Keratinocyte (primary cell): ENCODE data around the gene IRF9. TPM values are rescaled to one million over a fixed set of nuclear protein-coding genes. Genes with fewer than 3 reads are reported as not detected.

Experiments
- DNase-seq: peaks from one replicate; pipeline ENCODE4 v3.0.0-alpha.2; 2011; ENCODE audit warnings: low read depth, missing footprints, low spot score
- FAIRE-seq: peaks from 2 replicates; lab custom pipeline; 2011; peaks lifted over from hg19 to GRCh38; lab: Jason Lieb, UNC
- H2AFZ ChIP-seq: 2 replicates; pipeline ENCODE4 v1.6.0; 2012; ENCODE audit warnings: low read length, control low read depth, inconsistent platforms; ENCODE audit not compliant: control insufficient read depth
- H3K27ac ChIP-seq: 2 replicates; pipeline ENCODE4 v1.5.1; 2011; ENCODE audit warnings: low read length; ENCODE audit not compliant: control insufficient read depth, insufficient read depth
- H3K27me3 ChIP-seq: 3 replicates; pipeline ENCODE4 v1.6.0; 2011; ENCODE audit warnings: low read length; ENCODE audit not compliant: control insufficient read depth, insufficient read depth; ENCODE audit errors: extremely low read depth
- H3K36me3 ChIP-seq, 2 experiments: 2 replicates in 1 of 2; 3 replicates in 1 of 2; pipeline ENCODE4 v1.5.1; 2011; ENCODE audit warnings: low read length in 2 of 2, mild to moderate bottlenecking in 1 of 2; ENCODE audit not compliant: control insufficient read depth in 2 of 2, insufficient read depth in 2 of 2; ENCODE audit errors: extremely low read depth in 1 of 2
- H3K4me1 ChIP-seq: 3 replicates; pipeline ENCODE4 v1.5.1; 2011; ENCODE audit warnings: low read length; ENCODE audit not compliant: control insufficient read depth, insufficient read depth; ENCODE audit errors: extremely low read depth
- H3K4me2 ChIP-seq: 3 replicates; pipeline ENCODE4 v1.6.0; 2011; ENCODE audit warnings: low read depth, low read length; ENCODE audit not compliant: control insufficient read depth, insufficient read depth; ENCODE audit errors: extremely low read depth
- H3K4me3 ChIP-seq, 3 experiments: fragments of 200-600 bp in 1 of 3; sonication (generic) in 1 of 3; 2 replicates in 2 of 3; 3 replicates in 1 of 3; pipeline ENCODE4 v1.5.1; 2011 to 2016; ENCODE audit warnings: low read length in 3 of 3, mild to moderate bottlenecking in 3 of 3, control low read depth in 2 of 3, inconsistent platforms in 1 of 3, low read depth in 1 of 3, mixed read lengths in 1 of 3, mixed run types in 1 of 3, moderate library complexity in 1 of 3; ENCODE audit not compliant: control insufficient read depth in 2 of 3, insufficient read depth in 2 of 3; ENCODE audit errors: extremely low read depth in 1 of 3
- H3K79me2 ChIP-seq: 2 replicates; pipeline ENCODE4 v1.6.0; 2012; ENCODE audit warnings: low read length; ENCODE audit not compliant: control insufficient read depth, insufficient read depth
- H3K9ac ChIP-seq: 3 replicates; pipeline ENCODE4 v1.6.0; 2011; ENCODE audit warnings: low read length; ENCODE audit not compliant: control insufficient read depth, insufficient read depth; ENCODE audit errors: extremely low read depth
- H3K9me1 ChIP-seq: 3 replicates; pipeline ENCODE4 v1.6.0; 2011; ENCODE audit warnings: low read length; ENCODE audit not compliant: control insufficient read depth, insufficient read depth; ENCODE audit errors: extremely low read depth
- H3K9me3 ChIP-seq: 2 replicates; pipeline ENCODE4 v1.5.1; 2012; ENCODE audit warnings: low read depth, low read length; ENCODE audit not compliant: control insufficient read depth
- H4K20me1 ChIP-seq: 3 replicates; pipeline ENCODE4 v1.6.0; 2011; ENCODE audit warnings: low read length; ENCODE audit not compliant: control insufficient read depth, insufficient read depth; ENCODE audit errors: extremely low read depth
- EZH2 ChIP-seq: IDR thresholded peaks from one replicate; pipeline ENCODE4 v1.6.1; 2012; ENCODE audit warnings: inconsistent platforms, mild to moderate bottlenecking, low read length, moderate library complexity
- dilution Hi-C: fragments of 300-500 bp; cut with MboI; formaldehyde crosslinking; loops from one replicate; pipeline ENCODE4 v1.7.0; 2020; ENCODE audit warnings: low sequenced_read_pairs; ENCODE audit not compliant: extremely low pct_ligation_motif_present
- polyA plus RNA-seq, 5 experiments: library from polyadenylated mRNA; depleted of rRNA in 3 of 5; stranded (reverse) in 3 of 5; stranded (forward) in 1 of 5; unstranded in 1 of 5; fragments of >200 nt; gene quantifications; 1 replicate in 1 of 5; 2 replicates in 3 of 5; 3 replicates in 1 of 5; pipeline versions ENCODE4 v1.2.1 to v1.2.3, GENCODE V29; 2011 to 2012; ENCODE audit warnings: missing spikeins in 2 of 5, low read depth in 1 of 5, low replicate concordance in 1 of 5
- TF ChIP-seq, protein P1 (sequence below), 3 experiments: IDR thresholded peaks in 1 of 3; conservative IDR thresholded peaks in 1 of 3; optimal IDR thresholded peaks in 1 of 3; 2 replicates in 2 of 3; 3 replicates in 1 of 3; pipeline versions ENCODE3 to v1.5.1; 2011; ENCODE audit warnings: low read length in 3 of 3, mild to moderate bottlenecking in 3 of 3, moderate library complexity in 2 of 3, control low read depth in 1 of 3, inconsistent platforms in 1 of 3; ENCODE audit not compliant: insufficient read depth in 2 of 3; ENCODE audit errors: extremely low read depth in 1 of 3

IRF9 gene
- polyA plus RNA-seq, 1 donor (not counting 4 experiments of a cell fraction or from before 2014, with no cell fraction given), result 117 TPM

DNA sequence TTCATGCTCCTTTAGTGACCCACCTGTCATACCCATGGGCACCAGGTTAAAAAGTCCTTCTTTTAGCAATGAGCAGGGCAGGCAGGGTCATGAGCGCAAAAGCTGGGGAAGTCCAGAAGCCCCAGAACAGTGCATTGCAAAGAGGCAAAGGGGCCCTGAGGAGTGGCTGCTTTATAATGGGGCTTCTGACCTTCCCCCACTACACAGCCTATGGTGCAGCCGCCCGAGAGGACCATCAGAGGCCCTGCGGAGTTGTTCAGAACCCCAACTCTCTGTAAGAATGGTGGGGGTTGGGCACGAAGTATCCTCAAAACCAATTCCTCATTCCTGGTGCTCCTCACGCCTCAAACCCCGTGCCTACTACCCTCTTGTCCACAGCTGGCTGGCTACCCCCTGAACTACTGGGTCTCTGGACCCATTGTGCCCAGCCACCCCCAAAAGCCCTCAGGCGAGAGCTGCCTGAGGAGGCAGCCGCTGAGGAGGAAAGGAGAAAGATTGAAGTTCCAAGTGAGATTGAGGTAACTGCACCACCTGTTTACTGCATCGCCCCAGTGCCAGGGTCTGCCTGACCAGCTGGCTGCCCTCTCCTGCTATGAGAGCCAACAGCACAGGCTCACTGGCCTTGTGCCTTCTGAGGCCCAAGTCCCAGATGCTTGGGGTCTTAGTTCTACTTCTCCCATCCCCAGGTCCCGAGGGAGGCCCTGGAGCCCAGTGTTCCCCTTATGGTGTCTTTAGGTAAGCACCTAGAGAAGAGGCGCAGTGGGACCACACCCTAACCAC lies 17.5 kb downstream of the IRF9 start:
- H3K4me1 ChIP-seq, result no peaks in the 10 kb centered on the region
- H3K9me1 ChIP-seq, result no peaks in the 10 kb centered on the region
- no peak overlapping the region for H3K9ac ChIP-seq
- no peak overlapping the region for H3K27ac ChIP-seq
- no peak overlapping the region for H3K4me3 ChIP-seq
- no peaks in the 10 kb centered on the region for H3K79me2 ChIP-seq
- no peak overlapping the region for H2AFZ ChIP-seq
- dilution Hi-C loops, result no loop called here
- no peaks in the 10 kb centered on the region for H3K9me3 ChIP-seq
- peaks cover 8% of the 10 kb centered on the region for H4K20me1 ChIP-seq
- no peak overlapping the region for H3K4me2 ChIP-seq
- DNase-seq (no peak), FAIRE-seq (no peak)
- no peaks in the 10 kb centered on the region for H3K27me3 ChIP-seq
- no peak for TF ChIP-seq EZH2
- TF ChIP-seq, protein P1, sequence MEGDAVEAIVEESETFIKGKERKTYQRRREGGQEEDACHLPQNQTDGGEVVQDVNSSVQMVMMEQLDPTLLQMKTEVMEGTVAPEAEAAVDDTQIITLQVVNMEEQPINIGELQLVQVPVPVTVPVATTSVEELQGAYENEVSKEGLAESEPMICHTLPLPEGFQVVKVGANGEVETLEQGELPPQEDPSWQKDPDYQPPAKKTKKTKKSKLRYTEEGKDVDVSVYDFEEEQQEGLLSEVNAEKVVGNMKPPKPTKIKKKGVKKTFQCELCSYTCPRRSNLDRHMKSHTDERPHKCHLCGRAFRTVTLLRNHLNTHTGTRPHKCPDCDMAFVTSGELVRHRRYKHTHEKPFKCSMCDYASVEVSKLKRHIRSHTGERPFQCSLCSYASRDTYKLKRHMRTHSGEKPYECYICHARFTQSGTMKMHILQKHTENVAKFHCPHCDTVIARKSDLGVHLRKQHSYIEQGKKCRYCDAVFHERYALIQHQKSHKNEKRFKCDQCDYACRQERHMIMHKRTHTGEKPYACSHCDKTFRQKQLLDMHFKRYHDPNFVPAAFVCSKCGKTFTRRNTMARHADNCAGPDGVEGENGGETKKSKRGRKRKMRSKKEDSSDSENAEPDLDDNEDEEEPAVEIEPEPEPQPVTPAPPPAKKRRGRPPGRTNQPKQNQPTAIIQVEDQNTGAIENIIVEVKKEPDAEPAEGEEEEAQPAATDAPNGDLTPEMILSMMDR (optimal IDR thresholded peaks at IDR 0.05 in 1 of 3, IDR thresholded peaks at IDR 0.05 in 1 of 3, conservative IDR thresholded peaks at IDR 0.05 in 1 of 3; ENCODE audit: extremely low read depth in 1 of 3, insufficient read depth in 2 of 3, low read length in 3 of 3), result no peak
- peaks cover 39 to 50% of the 10 kb centered on the region in 2 experiments for H3K36me3 ChIP-seq

DNA sequence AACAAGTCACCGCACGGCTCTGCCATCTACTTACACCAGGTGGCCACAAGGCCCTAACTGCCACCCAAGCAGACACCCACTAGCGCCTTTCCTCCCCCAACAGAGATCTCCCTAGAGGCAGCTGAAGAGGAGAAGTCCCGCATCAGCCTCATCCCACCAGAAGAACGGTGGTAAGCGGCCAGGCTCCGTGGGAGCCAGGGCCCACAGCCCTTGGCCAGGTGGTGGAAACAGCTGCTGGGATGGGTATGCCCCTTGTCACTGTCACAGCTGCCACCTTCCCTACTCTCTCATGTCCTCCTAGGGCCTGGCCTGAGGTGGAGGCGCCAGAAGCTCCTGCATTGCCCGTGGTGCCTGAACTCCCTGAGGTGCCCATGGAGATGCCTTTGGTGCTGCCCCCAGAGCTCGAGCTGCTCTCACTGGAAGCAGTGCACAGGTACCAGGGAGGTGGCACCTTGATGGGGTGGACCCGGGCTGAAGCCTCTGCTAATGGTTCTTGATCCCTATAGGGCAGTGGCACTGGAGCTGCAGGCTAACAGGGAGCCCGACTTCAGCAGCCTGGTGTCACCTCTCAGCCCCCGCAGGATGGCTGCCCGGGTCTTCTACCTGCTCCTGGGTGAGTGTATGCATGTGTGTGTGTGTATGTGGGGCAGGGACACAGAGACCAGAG lies 18.4 kb downstream of the IRF9 start:
- Histone ChIP-seq H2AFZ (no peak overlapping the region), H3K36me3 (peaks cover 40 to 53% of the 10 kb centered on the region in 2 experiments), H3K9ac (no peak overlapping the region), H3K9me1 (no peaks in the 10 kb centered on the region), H3K27me3 (no peaks in the 10 kb centered on the region), H3K79me2 (no peaks in the 10 kb centered on the region), H4K20me1 (peaks cover 8% of the 10 kb centered on the region), H3K9me3 (no peaks in the 10 kb centered on the region), H3K27ac (no peak overlapping the region), H3K4me2 (no peak overlapping the region), H3K4me1 (no peaks in the 10 kb centered on the region), H3K4me3 (no peak overlapping the region)
- FAIRE-seq (no peak), DNase-seq (no peak)
- dilution Hi-C loops, result no loop called here
- TF ChIP-seq, protein P1 (optimal IDR thresholded peaks at IDR 0.05 in 1 of 3, IDR thresholded peaks at IDR 0.05 in 1 of 3, conservative IDR thresholded peaks at IDR 0.05 in 1 of 3; ENCODE audit: extremely low read depth in 1 of 3, insufficient read depth in 2 of 3, low read length in 3 of 3), result no peak
- no peak for TF ChIP-seq EZH2
